ENCODE data around the gene MFSD11.
"Not testable (repeated sequence)": the region's sequence is repeated elsewhere in the genome, so short reads cannot be mapped to it uniquely, and the experiment has no call there.

MFSD11 gene

DNA sequence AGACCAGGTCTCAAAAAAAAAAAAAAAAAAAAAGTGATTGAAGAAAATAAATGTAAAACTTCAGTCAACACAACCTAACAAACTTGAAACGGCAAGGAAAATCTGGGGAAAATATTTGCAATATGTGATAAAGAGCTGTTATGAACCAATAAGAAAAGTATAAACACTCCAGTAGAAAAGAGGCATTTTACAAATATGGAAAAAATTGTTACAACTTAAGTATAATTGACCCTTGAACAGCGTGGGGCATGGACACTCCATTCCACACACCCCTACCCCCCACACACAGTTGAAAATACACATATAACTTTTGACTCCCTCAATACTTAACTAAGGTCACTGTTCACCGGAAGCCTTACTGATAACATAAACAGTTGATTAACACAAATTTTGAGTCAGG is 20.7 kb downstream of the MFSD11 start:
- no peaks in the 10 kb centered on the region for H3K27me3 ChIP-seq (ENCODE audit: control insufficient read depth in 1 of 2, insufficient read depth in 2 of 2, low read length in 2 of 2)
- peaks cover 26% of the 10 kb centered on the region for H3K36me3 ChIP-seq (ENCODE audit: insufficient read depth, low read length)
- H3K4me3 ChIP-seq (ENCODE audit: low read depth in 1 of 2, low read length in 2 of 2), result no peak overlapping the region
- H3K4me1 ChIP-seq (ENCODE audit: insufficient read depth, low read length), result no peaks in the 10 kb centered on the region
- H3K9me3 ChIP-seq (ENCODE audit: low read length), result no peaks in the 10 kb centered on the region
- H3K27ac ChIP-seq (ENCODE audit: low read depth, low read length), result no peak overlapping the region
- no peak overlapping the region for H3K9ac ChIP-seq (ENCODE audit: low read length)

- Histone ChIP-seq H3K4me1 (ENCODE audit: insufficient read depth, low read length) (no peaks in the 10 kb centered on the region), H3K27ac (ENCODE audit: low read depth, low read length) (no peak overlapping the region), H3K9ac (ENCODE audit: low read length) (no peak overlapping the region), H3K9me3 (ENCODE audit: low read length) (no peaks in the 10 kb centered on the region), H3K4me3 (ENCODE audit: low read depth in 1 of 2, low read length in 2 of 2) (no peak overlapping the region), H3K27me3 (ENCODE audit: control insufficient read depth in 1 of 2, insufficient read depth in 2 of 2, low read length in 2 of 2) (no peaks in the 10 kb centered on the region), H3K36me3 (ENCODE audit: insufficient read depth, low read length) (peaks cover 32% of the 10 kb centered on the region)
These were observed 35.1 kb downstream of the MFSD11 start for GRCh38 chr17:76772842-76773525.

- Histone ChIP-seq H3K9ac (ENCODE audit: low read length) (no peak overlapping the region), H3K36me3 (ENCODE audit: insufficient read depth, low read length) (peaks cover 41% of the 10 kb centered on the region), H3K27ac (ENCODE audit: low read depth, low read length) (no peak overlapping the region), H3K4me3 (ENCODE audit: low read depth in 1 of 2, low read length in 2 of 2) (no peak overlapping the region), H3K4me1 (ENCODE audit: insufficient read depth, low read length) (no peaks in the 10 kb centered on the region), H3K27me3 (ENCODE audit: control insufficient read depth in 1 of 2, insufficient read depth in 2 of 2, low read length in 2 of 2) (no peaks in the 10 kb centered on the region), H3K9me3 (ENCODE audit: low read length) (no peaks in the 10 kb centered on the region)
These were observed 37.2 kb downstream of the MFSD11 start for GRCh38 chr17:76775021-76775600.

DNA sequence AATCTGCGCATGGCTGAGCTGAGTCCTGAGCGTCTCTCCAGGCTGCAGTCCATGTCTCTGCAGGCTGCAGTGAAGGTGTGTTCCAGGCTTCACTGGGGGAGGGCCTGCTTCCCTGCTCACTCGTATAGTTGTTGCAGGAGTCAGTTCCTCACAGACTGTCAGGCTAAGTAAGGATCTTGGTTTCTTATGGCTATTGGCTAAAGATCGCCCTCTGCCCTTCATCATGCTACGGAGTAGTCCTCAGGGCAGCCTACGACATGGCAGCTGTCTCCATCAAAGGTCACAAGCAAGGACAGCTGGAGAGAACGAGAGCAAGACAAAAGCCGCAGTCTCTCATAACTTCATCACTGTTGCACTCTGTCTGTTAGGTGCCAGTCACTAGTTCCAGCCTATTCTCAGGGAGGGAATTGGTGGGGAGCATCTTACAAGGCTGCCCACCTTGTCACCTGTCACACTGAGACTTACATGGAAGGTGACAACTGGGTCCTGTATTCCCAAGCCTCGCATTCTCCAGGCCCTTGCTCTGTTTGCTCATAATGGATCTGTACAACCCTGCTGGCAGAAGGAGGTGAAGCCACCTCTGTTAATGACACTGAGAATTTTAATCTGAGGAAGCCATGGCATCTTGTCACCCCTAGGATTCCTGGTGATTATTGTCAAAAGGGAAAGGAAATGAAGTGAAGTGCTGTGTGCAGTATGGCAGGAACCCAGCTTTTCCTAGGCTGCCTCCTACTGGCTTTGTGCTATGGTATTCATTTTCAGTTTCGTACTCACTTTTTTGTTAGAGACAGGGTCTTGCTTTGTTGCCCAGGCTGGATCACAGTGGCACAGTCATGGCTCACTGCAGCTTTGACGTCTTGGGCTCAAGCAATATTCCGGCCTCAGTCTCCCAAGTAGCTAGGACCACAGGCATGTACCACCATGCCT is 43.4 kb downstream of the MFSD11 start:
- H3K4me3 ChIP-seq (ENCODE audit: low read depth in 1 of 2, low read length in 2 of 2), result no peak overlapping the region
- no peaks in the 10 kb centered on the region for H3K4me1 ChIP-seq (ENCODE audit: insufficient read depth, low read length)
- no peak overlapping the region for H3K9ac ChIP-seq (ENCODE audit: low read length)
- H3K27ac ChIP-seq (ENCODE audit: low read depth, low read length), result no peak overlapping the region
- H3K27me3 ChIP-seq (ENCODE audit: control insufficient read depth in 1 of 2, insufficient read depth in 2 of 2, low read length in 2 of 2), result no peaks in the 10 kb centered on the region
- no peaks in the 10 kb centered on the region for H3K9me3 ChIP-seq (ENCODE audit: low read length)
- peaks cover 30% of the 10 kb centered on the region for H3K36me3 ChIP-seq (ENCODE audit: insufficient read depth, low read length)

DNA sequence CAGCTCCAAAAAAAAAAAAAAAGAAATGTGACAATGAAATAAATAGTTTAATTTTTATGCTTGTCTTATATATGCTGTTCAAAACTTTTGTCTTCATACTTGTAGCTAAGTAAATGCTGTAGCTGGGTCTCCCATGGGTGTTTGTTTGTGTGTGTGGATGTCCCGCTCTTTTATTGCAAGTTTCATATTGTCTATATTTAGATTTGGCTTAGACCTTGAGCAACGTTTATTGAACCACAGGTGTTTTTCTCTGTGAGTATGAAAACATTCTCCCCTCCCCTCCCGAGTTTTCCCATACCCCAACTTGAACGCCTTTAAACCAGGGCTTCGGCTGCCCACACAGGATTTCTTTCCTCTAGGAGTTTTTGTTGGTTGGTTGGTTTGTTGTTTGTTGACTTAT is 45.2 kb downstream of the MFSD11 start:
- Histone ChIP-seq H3K27ac (ENCODE audit: low read depth, low read length) (no peak overlapping the region), H3K27me3 (ENCODE audit: control insufficient read depth in 1 of 2, insufficient read depth in 2 of 2, low read length in 2 of 2) (no peaks in the 10 kb centered on the region)

GRCh38 chr17:76784926-76785325 is 47.0 kb downstream of the MFSD11 start:
- Histone ChIP-seq H3K4me1 (ENCODE audit: insufficient read depth, low read length) (no peaks in the 10 kb centered on the region), H3K9ac (ENCODE audit: low read length) (no peak overlapping the region), H3K4me3 (ENCODE audit: low read depth in 1 of 2, low read length in 2 of 2) (no peak overlapping the region), H3K36me3 (ENCODE audit: insufficient read depth, low read length) (peaks cover 12% of the 10 kb centered on the region), H3K27me3 (ENCODE audit: control insufficient read depth in 1 of 2, insufficient read depth in 2 of 2, low read length in 2 of 2) (no peaks in the 10 kb centered on the region), H3K9me3 (ENCODE audit: low read length) (no peaks in the 10 kb centered on the region), H3K27ac (ENCODE audit: low read depth, low read length) (no peak overlapping the region)

More for the DNA sequence above, 45.2 kb downstream of the MFSD11 start:
- Histone ChIP-seq H3K4me1 (ENCODE audit: insufficient read depth, low read length) (no peaks in the 10 kb centered on the region), H3K9me3 (ENCODE audit: low read length) (no peaks in the 10 kb centered on the region), H3K9ac (ENCODE audit: low read length) (no peak overlapping the region), H3K36me3 (ENCODE audit: insufficient read depth, low read length) (peaks cover 23% of the 10 kb centered on the region), H3K4me3 (ENCODE audit: low read depth in 1 of 2, low read length in 2 of 2) (no peak overlapping the region)

DNA sequence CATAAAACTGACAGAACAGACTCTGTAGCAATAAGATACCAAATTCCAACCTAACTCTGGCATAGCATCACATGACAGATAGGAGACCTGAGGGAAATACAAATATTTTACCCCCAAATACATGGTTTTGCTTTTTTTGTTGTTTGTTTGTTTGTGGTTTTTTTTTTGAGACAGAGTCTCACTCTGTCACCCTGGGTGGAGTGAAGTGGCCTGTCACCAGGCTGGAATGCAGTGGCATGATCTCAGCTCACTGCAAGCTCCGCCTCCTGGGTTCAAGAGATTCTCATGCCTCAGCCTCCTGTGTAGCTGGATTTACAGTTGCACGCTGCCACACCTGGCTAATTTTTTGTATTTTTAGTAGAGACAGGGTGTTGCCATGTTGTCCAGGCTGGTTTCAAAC is 49.9 kb downstream of the MFSD11 start:
- H3K36me3 ChIP-seq (ENCODE audit: insufficient read depth, low read length); H3K27ac ChIP-seq (ENCODE audit: low read depth, low read length); H3K27me3 ChIP-seq (ENCODE audit: control insufficient read depth in 1 of 2, insufficient read depth in 2 of 2, low read length in 2 of 2); H3K9ac ChIP-seq (ENCODE audit: low read length); H3K9me3 ChIP-seq (ENCODE audit: low read length); H3K4me1 ChIP-seq (ENCODE audit: insufficient read depth, low read length); H3K4me3 ChIP-seq (ENCODE audit: low read depth in 1 of 2, low read length in 2 of 2): not testable (repeated sequence)

GRCh38 chr17:76789235-76789788 is 51.4 kb downstream of the MFSD11 start:
- H3K36me3 ChIP-seq (ENCODE audit: insufficient read depth, low read length), result no peaks in the 10 kb centered on the region
- H3K9me3 ChIP-seq (ENCODE audit: low read length), result no peaks in the 10 kb centered on the region
- H3K4me3 ChIP-seq (ENCODE audit: low read depth in 1 of 2, low read length in 2 of 2), result no peak overlapping the region
- H3K27ac ChIP-seq (ENCODE audit: low read depth, low read length), result no peak overlapping the region
- H3K27me3 ChIP-seq (ENCODE audit: control insufficient read depth in 1 of 2, insufficient read depth in 2 of 2, low read length in 2 of 2), result no peaks in the 10 kb centered on the region
- no peaks in the 10 kb centered on the region for H3K4me1 ChIP-seq (ENCODE audit: insufficient read depth, low read length)
- no peak overlapping the region for H3K9ac ChIP-seq (ENCODE audit: low read length)

DNA sequence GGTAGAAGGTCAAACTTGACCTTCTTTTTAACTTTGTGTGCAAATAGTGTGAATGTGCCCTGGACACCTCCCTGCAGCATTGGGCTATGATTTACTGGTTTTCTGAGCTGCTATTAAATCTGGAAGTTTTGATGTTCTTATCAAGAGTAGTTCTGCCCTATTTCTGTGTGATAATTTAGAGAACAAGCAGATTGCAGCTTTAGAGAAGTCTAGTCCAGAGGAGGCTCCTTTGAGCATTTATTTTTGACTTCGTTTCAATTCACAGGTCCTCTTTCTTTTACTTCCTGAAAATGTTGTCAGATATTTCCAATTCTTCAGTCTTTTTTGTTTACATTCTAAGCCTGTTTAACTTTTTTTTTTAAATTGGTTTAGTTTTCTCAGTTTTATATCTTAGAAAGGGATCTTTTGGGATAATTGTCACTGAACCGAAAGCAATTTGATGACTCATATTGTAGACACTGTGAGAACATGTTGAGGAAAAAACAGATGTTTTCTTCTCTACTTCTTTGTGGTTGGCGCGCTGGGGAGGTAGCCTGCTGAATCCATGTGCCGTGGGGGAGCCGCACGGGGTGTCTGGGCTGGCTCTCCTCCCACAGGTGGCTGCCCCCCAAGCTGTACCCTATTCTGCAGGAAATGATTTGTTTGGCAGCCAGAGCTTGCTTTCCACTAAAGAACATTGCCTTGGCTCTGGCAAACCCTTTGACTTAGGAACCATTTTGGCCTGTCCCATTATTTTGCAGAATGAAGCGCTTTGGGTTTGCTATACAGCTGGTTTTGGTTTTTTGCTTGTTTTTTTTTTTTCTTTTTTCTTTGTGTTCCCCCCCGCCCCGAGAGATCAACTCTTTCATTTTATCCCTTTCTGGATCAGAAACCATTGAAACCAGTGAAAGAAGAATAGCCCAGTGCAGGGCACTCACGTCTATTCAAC is 53.4 kb downstream of the MFSD11 start:
- Histone ChIP-seq H3K4me3 (ENCODE audit: low read depth in 1 of 2, low read length in 2 of 2) (no peak overlapping the region), H3K27me3 (ENCODE audit: control insufficient read depth in 1 of 2, insufficient read depth in 2 of 2, low read length in 2 of 2) (no peaks in the 10 kb centered on the region), H3K9me3 (ENCODE audit: low read length) (no peaks in the 10 kb centered on the region), H3K27ac (ENCODE audit: low read depth, low read length) (no peak overlapping the region), H3K9ac (ENCODE audit: low read length) (no peak overlapping the region), H3K4me1 (ENCODE audit: insufficient read depth, low read length) (no peaks in the 10 kb centered on the region), H3K36me3 (ENCODE audit: insufficient read depth, low read length) (no peaks in the 10 kb centered on the region)

DNA sequence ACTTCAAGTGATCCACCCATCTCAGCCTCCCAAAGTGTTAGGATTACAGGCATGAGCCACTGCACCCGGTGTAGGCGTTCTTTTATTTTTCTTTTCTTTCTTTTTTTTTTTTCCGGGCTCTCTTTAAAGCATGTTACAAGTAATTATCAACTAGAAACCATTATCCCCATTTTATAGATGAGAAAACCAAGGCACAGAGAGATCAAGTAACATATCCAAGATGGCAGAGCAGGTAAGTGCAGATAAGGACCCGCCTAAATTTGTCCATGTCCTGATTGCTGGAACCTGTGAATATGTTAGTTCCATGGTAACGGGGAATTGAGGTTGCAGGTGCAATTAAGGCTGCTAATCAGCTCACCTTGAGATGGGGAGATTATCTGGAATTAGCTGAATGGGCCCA is 54.4 kb downstream of the MFSD11 start:
- Histone ChIP-seq H3K36me3 (ENCODE audit: insufficient read depth, low read length) (no peaks in the 10 kb centered on the region), H3K9me3 (ENCODE audit: low read length) (no peaks in the 10 kb centered on the region), H3K27ac (ENCODE audit: low read depth, low read length) (no peak overlapping the region), H3K27me3 (ENCODE audit: control insufficient read depth in 1 of 2, insufficient read depth in 2 of 2, low read length in 2 of 2) (no peaks in the 10 kb centered on the region), H3K4me1 (ENCODE audit: insufficient read depth, low read length) (no peaks in the 10 kb centered on the region), H3K9ac (ENCODE audit: low read length) (no peak overlapping the region), H3K4me3 (ENCODE audit: low read depth in 1 of 2, low read length in 2 of 2) (no peak overlapping the region)

Data from muscle layer of colon (tissue), 2 donors.